ENCODE data around the gene DCLK3. TPM values are rescaled to one million over a fixed set of nuclear protein-coding genes. Genes with fewer than 3 reads are reported as not detected.
A peak's percentile ranks its signal among the peaks of the same experiment; 100 is the strongest.

DCLK3 gene
- total RNA-seq, 1 donor from 2014 or later = not detected

GRCh38 chr3:36707623-36708409, 56.5 kb downstream of the DCLK3 start:
- no peak for DNase-seq (ENCODE audit: low spot score)

- DNase-seq (ENCODE audit: low spot score) = no peak
These were observed 59.3 kb downstream of the DCLK3 start for GRCh38 chr3:36705015-36705414.

GRCh38 chr3:36704280-36704679, 60.1 kb downstream of the DCLK3 start:
- DNase-seq (ENCODE audit: low spot score) = no peak

DNA sequence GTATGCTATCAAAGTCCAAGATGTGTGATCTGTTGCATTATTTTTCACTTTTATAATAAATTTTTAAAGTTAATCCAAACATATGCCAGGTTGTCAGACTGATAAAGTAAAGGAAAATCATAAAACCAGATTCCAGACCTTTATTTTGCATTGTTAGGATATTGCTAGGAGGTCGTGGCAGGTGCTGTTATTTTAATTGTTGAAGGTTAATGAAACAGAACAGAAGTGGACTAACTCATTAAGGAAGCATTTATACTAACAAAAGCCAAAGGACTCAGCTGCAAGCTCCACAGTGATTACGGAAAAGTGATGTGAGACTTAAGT, 63.1 kb downstream of the DCLK3 start:
- DNase-seq (ENCODE audit: low spot score) = no peak

DNA sequence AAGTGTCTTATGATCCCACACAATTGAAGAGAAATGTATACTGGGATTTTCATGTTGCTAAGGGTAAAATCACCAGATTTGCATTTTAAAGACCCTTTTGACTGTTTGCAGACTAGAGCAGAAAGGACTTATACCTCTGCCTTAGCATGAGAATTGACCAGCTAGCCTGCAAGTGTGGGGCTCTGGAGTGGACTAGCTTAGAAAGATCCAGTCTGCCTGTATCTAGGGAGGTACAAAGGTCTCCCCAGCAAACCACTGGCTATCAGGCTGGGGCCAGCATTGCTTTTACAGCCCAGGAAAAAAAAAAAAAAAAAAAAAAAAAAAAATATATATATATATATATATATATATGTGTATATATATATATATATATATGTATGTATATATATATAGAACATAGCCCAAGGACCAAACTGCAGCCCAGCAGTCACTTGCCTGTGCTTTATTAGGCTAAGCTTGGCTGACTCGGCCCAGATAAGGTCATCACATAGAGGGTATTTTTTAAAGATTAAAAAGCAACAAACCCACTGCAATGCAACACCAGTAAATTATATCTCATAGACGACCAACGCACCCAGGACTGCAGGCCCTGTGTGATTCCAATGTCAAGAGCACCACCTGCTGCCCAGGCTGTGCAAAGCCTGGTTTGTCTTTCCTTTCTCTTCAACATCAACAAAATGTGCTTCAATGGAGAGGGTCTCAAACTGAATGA, 63.7 kb downstream of the DCLK3 start:
- peak; percentile 59 for DNase-seq (ENCODE audit: low spot score)

DNA sequence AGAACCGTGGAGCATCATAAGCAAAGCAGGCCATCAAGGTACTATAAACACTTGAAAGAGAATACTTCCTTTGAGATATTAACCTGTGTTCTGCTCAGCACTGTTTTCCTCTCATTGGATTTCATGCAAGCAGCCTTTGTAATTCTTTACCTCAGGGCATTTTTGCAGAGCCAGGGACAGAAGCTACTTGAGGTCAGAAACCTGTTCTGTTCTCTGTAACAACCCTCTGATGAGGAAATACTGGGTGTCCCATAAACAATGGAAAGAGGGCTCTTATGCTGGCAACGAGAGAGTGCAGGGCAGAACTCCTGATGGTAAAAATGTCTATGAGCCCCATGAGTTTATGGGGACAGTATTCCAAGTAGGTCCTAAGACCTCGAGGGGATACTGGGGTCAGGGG, 66.0 kb downstream of the DCLK3 start:
- DNase-seq (ENCODE audit: low spot score) = no peak

DNA sequence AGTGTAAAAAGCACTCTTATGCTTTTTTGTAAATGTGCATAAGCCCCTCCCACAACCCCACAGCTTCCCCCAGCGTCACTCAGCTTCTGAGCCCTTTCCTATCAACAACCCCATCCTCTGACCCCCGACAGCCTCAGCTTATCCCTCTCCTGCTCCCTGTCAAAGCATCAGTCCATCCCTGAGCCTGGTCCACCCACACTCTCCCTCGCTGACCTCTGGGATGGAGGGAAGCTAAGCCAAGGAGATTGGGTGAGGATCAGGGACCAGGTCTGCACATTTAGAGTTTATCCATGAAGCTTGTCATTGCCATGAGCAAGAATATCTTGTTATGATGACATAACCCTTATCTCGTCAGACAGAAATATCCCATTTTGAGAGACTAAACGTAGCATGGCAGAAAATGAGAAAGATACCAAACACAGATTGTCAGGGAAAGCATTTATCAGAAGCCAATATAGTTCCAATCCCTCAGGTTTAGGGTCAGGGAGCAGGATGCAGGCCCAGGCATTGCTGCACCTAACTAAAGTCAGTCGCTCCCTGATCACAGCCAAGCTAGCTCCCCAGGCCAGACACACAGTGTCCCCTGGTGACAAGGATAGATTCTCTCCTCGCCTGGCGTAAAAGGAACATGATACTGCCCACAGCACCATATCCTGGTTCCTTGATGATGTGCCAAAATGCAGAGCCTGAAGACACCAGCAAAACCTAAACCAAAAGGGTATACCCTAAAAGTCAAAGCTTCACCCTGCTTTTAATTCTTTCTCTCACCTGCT, 66.9 kb downstream of the DCLK3 start:
- no peak for DNase-seq (ENCODE audit: low spot score)

- no peak for DNase-seq (ENCODE audit: low spot score)
These were observed 67.6 kb downstream of the DCLK3 start for GRCh38 chr3:36696799-36697198.

DNA sequence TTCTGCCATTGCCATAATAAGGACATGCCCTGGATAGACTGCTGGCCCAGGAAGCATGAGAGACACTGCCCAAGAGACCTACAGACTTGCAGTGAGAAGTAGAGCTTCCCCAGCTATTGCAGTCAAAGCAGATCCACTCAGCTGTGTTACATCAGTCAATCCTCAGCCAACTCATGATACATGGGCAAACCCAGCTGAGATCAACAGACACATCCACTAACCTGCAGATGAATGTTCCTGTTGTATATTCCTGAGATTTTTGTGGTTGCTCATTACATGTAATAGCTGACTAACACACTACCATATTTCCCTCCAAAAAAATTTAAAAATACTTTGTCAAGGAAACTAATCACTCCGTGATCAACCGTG, 68.6 kb downstream of the DCLK3 start:
- no peak for DNase-seq (ENCODE audit: low spot score)

- DNase-seq (ENCODE audit: low spot score) = no peak
These were observed 69.1 kb downstream of the DCLK3 start for GRCh38 chr3:36695113-36695768.

DNA sequence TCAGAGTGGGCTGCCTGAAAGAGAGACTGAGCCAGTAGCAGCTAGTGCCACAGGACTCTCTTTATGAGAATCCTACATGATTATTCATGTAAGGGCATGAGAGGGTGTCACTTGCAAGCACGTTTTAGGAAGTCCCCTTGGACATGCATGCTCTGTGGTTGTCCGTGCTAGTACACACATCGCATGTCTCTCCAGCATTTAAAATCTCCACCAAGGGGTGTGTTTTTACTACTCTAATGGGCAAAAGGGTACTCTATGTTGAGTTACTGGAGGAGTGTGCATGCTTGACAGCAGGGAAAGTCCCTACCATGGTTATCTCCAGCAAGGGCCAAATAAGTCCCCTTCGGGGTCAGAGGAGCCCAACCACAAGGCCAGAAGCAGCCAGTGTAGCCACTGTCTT, 70.7 kb downstream of the DCLK3 start:
- no peak for DNase-seq (ENCODE audit: low spot score)

DNA sequence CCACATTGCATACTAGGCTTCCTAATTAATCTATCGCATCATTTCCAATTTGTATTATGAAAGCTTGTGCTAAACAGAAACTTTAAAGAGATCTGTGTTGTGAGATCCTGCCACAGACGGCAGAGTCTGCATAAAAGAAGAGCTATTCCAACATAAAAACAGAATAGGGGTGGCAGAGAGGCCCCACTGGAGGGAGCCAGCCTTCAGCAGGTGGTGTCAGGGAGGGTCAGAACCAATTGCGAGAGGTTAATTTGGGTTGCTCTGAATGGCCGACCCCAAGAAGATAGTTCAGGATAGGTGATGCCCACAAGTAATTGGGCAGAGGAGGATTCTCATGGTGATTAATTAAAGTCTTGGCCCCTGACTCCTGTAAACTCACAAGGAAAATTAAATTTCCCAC, 74.8 kb downstream of the DCLK3 start:
- no peak for DNase-seq (ENCODE audit: low spot score)

- no peak for DNase-seq (ENCODE audit: low spot score)
These were observed 75.5 kb downstream of the DCLK3 start for GRCh38 chr3:36688815-36689214.

- DNase-seq (ENCODE audit: low spot score) = no peak
These were observed 77.8 kb downstream of the DCLK3 start for GRCh38 chr3:36686516-36686915.

GRCh38 chr3:36681867-36682266, 82.5 kb downstream of the DCLK3 start:
- no peak for DNase-seq (ENCODE audit: low spot score)

DNA sequence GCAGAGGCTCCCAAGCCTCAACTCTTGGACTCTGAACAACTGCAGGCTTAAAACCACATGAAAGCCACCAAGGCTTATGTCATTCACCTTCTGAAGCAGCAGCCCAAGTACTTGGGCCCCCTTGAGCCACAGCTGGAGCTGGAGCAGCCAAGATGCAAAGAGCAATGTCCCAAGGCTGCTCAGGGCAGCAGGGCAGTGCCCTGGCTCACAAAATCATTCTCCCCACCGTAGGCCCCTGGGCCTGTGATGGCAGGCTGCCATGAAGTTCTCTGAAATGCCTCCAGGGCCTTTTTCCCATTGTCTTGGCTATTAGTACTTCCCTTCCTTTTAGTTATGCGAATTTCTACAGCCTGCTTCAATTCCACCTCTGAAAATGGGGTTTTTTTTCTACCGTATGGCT, 83.4 kb downstream of the DCLK3 start:
- DNase-seq (ENCODE audit: low spot score) = no peak

DNA sequence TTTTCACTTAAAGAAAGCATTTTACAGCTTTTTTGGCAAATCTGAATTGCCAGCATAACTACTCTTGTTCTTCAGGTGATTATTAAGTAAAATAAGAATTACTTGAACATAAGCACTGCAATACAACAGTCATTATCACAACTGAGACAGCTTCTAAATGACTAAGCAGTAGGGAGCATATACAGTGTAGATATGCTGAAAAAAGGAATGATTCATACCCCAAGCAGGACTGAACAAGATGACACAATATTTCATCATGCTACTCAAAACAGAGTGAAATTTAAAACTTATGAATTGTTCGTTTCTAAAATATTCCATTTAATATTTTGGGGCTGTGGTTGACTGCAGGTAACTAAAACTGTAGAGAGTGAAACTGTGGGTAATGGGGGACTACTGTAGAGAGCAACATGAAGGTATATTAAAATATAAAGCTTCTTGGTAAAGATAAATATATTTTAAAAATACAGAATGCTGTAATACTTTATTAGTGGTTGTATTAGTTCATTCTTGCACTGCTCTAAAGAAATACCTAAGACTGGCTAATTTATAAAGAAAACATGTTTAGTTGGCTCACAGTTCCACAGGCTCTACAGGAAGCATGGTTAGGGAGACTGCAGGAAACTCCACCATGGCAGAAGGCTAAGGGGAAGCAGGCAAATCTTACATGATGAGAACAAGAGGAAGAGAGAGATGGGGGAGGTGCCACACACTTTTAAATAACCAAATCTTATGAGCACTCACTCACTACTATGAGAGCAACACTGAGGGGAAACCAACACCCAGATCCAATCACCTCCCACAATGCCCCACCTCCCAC, 84.8 kb downstream of the DCLK3 start:
- DNase-seq (ENCODE audit: low spot score) = no peak

DNA sequence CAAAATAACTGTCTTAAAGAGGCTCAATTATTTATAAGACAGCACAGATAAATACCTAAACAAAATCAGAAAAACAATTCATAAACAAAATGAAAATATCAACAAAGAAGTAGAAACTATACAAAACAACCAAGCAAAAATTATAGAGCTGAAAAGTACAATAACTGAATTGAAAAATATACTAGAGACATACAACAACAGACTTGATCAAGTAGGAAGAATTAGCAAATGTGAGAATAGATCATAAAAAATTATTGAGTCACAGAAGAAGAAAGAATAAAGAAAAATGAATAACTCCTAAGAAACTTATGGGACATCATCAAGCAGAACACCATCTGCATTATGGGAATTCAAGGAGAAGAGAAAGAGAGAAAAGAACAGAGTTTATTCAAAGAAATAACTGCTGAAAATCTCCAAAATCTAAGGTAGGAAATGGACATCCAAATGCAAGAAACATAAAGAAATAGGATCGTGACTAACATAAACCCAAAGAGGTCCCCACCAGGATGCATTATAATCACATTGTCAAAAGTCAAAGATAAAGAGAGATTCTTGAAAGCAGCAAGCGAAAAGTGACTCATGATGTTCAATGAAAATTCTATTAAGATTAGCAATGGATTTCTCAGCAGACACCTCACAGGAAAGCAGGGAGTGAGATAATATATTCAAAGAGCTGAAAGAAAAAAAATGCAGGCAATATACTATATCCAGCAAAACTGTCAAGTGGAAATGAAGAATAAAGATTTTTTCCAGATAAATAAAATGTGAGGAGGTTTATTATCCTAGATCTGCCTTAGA, 85.9 kb downstream of the DCLK3 start:
- DNase-seq (ENCODE audit: low spot score) = no peak

DNA sequence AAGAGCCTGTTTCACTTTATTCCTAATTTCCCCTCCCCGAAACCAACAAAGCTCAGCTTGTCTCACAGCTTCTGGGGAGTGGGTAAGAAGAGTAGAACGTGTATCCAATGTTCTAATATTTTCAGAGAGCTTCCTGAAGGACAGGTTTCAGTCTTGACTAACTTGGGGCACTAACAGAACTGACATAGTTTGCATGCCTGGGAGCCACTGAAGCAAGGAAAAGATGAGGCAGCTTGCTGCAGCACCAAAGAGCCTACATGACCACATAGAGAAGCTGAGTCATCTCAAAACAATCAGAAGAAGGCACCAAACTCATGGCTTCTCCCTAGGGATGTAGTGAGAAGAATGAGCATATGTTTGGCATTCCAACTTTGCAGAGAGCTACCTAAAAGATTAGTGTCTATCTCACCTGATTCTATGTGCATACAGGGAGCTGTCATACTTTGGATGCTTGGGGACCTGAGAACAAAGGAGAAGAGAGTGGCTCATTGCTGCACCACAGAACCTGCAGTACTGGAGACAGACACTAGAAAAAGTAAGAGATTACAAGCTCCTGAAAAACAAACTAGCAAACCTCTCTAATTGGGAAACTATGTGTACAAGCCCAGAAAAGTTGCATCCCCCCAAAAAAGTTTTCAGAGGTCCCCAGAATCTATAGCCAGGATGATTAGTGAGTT, 86.9 kb downstream of the DCLK3 start:
- no peak for DNase-seq (ENCODE audit: low spot score)

- DNase-seq (ENCODE audit: low spot score) = no peak
These were observed 89.5 kb downstream of the DCLK3 start for GRCh38 chr3:36674816-36675215.
